GM21528 (cell line): Measurements from ENCODE around the gene TFAP2A.

ENCODE experiments used
- ATAC-seq: cut with Tn5 transposase; IDR thresholded peaks from one replicate; pipeline ENCODE4 v1.9.1; 2021; ENCODE audit warnings: mild to moderate bottlenecking, moderate library complexity; ENCODE audit not compliant: unreplicated experiment, low FRiP score

TFAP2A gene

GRCh38 chr6:10413850-10414738 lies 780 bp downstream of the TFAP2A start:
- no peak for ATAC-seq

GRCh38 chr6:10413262-10413849 lies 1.5 kb downstream of the TFAP2A start:
- ATAC-seq, result no peak

GRCh38 chr6:10412461-10413261 lies 2.2 kb downstream of the TFAP2A start:
- peak; percentile 44 for ATAC-seq

- ATAC-seq, result peak; percentile 51
These were observed 2.9 kb downstream of the TFAP2A start for GRCh38 chr6:10411971-10412460.

- ATAC-seq, result peak; percentile 16
These were observed 3.5 kb downstream of the TFAP2A start for GRCh38 chr6:10411131-10411970.

- ATAC-seq, result no peak
These were observed 4.4 kb downstream of the TFAP2A start for GRCh38 chr6:10410207-10411050.

- no peak for ATAC-seq
These were observed 5.1 kb downstream of the TFAP2A start for GRCh38 chr6:10409731-10410206.

GRCh38 chr6:10409233-10409721 lies 5.6 kb downstream of the TFAP2A start:
- ATAC-seq, result no peak

- ATAC-seq, result no peak
These were observed 6.4 kb downstream of the TFAP2A start for GRCh38 chr6:10408457-10408856.

GRCh38 chr6:10407674-10408054 lies 7.2 kb downstream of the TFAP2A start:
- no peak for ATAC-seq

GRCh38 chr6:10407018-10407673 lies 7.7 kb downstream of the TFAP2A start:
- no peak for ATAC-seq

GRCh38 chr6:10406556-10406955 lies 8.3 kb downstream of the TFAP2A start:
- no peak for ATAC-seq

- no peak for ATAC-seq
These were observed 9.4 kb downstream of the TFAP2A start for GRCh38 chr6:10405513-10405900.

GRCh38 chr6:10404799-10405512 lies 9.9 kb downstream of the TFAP2A start:
- ATAC-seq, result no peak

- peak; percentile 96 for ATAC-seq
These were observed 10.6 kb downstream of the TFAP2A start for GRCh38 chr6:10404107-10404798.

- peak; percentile 42 for ATAC-seq
These were observed 11.3 kb downstream of the TFAP2A start for GRCh38 chr6:10403385-10404106.
